Activated T-cell treated with anti-CD3 and anti-CD28 coated beads for 48 hours (primary cell): ENCODE measurements around the gene CHAT.

Experiments
- DNase-seq: peaks from one replicate; pipeline ENCODE4 v3.0.0-alpha.2; 2020; ENCODE audit warnings: low read depth

CHAT gene

DNA sequence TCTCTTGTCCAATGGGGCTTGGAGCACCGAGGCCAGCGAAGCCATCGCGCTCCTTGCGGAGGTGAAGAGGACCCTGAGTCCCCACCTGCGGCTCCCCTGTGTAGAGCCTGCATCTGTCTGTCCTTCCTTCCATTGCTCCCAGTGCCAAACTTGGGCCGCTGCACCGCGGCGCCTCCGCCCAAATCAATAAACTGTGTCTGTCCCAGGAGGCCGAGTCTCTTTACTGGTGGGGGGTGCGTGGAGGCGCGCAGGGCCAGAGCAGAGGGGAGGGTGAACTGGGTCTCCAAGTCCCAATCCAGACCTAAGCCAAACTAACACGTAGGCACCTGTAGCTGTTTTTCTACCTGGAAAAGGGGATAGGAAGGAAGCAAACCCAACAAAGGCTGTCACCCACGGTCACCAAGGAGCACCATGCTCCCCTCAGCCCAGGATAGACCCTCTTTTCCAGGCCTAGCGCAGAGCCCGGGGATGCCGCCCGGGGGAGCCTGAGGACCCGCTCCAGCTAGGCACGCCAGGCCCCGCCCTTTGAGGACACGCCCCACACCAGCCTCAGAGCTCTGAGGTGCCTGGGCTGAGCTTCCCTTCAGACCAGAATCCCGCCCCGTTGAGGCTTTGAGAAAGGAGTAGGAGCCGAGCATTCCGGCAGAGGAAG is 1.2 kb upstream of the CHAT start:
- no peak for DNase-seq

DNA sequence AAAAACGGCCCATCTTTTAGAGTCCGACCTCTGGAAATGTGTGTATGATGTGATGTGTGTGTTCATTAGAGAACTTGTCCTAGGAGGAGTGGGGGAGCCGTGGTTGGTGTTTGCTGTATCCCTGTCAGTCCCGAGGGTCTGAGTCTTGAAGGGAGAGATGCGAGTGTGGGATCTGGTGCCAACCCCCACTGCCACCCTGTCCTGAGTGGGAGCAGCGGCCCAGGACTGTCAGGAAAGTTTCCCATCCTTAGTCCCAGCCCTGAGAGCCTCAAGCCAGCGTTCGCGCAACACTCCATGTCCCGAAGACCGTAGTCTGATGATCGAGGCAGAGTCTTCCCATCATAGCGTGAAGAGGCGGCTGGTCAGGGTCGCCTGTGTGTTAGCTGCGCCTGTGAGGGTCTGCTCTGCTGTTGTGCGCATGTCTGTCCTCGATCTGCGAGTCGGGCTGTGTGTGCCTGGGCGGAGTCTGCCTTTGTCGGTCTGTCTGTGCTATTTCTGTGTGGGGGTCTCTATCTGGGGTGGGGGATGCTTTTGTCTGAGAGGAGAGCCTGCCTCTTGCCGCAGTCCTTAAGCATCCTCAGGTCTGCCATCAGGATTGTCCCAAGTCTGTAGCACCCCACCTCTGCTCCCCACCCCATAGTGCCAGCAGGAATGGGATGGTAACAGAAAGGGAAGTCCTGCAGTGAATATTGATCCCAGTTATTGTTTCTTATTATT is 514 bp upstream of the CHAT start:
- no peak for DNase-seq

DNA sequence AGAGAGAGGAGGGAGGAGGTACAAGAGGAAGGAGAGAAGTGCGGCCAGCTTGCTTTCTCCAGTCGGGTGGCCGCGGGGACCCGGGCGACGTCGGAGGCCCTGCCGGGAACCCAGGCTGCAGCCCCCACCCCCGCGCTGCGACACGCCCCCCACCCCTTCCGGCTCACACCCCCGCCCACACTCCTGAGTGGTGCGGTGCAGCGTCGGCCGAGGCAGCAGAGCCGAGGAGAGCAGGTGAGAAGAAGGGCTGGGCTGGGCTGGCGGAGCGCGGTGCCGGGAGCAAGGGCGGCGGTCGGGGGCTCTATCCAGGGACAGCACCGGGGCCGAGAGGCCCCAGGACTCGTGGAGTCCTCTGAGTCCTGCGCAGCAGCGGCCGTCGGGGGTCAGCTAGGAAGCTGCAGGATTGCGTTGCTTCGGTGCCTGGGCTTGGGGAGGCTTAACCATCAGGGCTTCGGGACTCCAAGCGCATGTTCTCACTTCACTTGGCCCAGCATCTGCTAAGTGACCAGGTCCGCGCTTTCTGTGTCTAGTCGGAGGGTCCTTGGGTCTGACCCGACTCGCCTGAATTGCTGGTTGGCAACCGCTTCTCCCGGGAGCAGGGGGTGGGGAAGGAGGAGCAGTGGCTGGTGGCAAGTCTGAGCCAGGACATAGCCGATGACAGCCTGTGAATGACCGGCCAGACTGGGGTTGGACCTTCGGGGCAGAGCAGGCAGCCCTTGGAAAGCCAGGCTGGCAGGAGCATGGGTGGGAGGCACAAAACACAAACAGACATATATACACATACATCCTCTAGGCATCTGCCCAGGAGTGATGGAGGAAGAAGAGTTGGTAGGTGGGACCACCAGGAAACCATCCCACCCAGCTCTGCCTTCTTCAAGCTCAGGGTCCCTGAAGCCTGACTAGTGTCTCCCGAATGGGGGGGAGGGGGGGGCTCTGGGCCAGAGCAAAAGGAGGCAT is 683 bp downstream of the CHAT start:
- no peak for DNase-seq

DNA sequence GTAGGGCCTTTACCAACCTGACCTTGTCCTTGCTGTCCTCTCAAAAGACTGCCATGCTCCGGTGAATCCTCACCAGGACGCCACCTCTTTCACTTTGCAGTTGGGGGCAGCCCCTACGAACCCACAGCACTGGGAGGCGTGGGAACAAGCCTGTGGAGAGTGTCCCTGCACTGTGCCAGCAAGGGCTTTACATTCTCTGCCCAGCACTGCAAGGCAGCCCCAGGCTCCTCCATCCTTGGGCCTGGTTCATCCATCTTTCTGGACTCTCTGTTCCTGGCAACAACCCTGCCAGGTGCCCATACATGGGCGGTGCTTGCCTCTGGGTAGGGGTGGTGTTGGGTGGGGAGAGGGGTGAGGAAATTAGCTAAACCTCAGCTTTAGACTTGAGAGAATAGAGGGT is 1.4 kb downstream of the CHAT start:
- no peak for DNase-seq

DNA sequence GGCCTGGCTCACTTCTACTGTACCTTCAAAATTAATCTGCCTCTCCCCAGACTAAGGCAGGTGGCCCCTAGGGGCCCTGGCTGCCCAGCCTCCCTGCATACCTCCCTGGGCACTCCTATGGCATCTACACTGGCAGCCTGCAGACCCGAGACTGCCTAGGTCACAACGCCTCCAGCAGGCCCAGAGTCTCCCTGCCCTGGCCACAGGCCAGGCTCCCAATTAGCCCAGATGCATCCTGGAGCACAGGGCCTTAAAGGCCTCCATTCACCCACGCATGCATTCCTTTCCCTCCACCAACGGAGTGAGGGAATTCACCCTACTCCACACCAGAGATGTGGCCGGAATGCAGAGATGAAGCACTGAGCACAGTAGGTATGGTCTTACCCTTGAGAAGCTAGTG is 1.9 kb downstream of the CHAT start:
- no peak for DNase-seq

DNA sequence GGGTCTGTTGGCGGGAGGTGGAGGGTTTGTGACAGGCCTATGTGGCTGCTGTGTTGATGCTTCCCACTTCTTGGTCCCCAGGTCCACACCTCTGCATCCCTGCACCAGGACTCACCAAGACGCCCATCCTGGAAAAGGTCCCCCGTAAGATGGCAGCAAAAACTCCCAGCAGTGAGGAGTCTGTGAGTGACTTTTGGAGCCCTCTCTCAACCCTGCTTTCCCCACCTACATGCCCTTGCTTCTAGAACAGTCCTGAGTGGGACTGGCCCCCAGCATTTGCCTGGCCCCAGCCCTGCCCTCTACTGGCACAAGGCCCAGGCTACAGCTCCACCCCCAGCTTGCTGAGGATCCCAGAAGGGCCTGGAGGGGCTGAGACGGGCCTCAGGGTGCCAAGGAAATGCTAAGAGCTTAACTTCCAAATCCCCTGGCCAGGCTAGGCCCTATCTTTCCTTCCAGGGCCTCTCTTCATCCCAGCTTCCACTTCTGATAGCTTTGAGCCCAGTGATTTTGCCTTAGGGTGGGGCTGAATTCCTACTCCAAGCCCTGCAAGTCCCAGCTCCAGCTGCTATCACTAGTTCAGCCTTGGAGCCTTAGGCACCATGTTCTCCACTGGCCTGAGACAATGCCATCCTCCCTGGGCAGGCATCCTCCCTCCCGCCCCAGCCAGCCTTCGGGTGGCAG is 2.7 kb downstream of the CHAT start:
- DNase-seq: no peak

GRCh38 chr10:49617121-49618020 is 3.5 kb downstream of the CHAT start:
- no peak for DNase-seq

DNA sequence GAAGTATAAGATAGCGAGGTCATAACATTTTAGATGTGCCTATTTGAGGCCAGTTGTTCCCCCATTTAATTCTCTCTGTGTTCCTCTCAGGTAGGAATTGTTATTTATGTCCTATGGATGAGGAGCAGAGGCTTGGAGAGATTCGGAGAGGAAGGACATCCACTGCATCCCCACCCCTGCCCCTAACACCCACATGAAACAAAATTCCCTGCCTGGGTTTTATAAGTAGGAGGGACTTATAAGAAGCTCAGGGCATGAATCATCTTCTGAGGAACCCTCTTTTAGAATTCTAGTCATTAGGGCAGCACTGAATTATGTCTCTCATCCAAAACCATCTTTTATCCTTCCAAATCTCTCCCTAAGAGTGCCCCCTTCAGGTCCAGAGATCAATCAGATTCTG is 5.0 kb downstream of the CHAT start:
- no peak for DNase-seq

- DNase-seq: no peak
Observed at GRCh38 chr10:49619613-49620012, 5.8 kb downstream of the CHAT start.

GRCh38 chr10:49620286-49620810 is 6.5 kb downstream of the CHAT start:
- no peak for DNase-seq

DNA sequence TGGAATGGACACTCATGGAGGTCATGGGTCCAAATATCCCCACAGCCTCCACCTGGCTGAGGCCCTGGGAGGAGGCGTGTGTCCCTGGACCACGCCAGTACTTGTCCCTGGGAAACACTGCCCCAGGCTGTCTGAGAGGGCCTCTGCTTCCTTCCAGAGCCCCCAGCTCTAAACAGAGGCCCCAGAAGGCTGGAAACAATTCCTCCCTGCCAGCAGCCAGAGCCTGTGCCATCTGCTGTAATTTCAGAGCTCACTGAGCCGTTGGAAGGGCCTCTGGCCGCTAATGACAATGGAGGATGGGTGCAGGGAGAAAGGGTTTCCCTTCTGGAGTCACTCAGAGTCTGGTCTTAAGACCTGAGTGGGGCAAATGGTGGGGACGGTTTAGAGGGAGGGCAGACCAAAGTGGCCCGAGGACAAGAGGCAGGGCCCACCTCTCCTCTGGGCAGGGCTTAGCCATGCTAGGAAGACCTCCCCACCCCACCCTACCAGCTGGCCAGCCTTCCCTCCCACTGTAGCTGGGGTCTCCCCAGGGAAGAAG is 7.1 kb downstream of the CHAT start:
- DNase-seq: no peak

- DNase-seq: no peak
Observed at GRCh38 chr10:49621561-49621960, 7.7 kb downstream of the CHAT start.

GRCh38 chr10:49622426-49623425 is 8.9 kb downstream of the CHAT start:
- DNase-seq: no peak

DNA sequence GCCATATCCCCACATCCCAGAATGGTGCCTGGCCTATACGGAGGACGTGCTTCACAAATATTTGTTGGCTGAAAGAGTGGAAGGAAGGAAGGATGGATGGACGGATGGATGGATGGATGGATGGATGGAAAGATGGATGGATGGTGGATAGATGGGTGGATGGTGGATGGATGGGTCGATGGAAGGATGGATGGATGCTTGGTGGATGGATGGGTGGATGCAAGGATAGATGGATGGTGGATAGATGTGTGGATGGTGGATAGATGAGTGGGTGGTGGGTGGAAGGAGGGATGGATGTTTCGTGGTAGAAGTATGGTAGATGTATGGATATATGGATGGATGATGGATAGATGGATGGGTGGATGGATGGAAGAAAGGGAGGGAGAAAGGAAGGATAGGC is 10.8 kb downstream of the CHAT start:
- no peak for DNase-seq

- DNase-seq: no peak
Observed at GRCh38 chr10:49625411-49625810, 11.6 kb downstream of the CHAT start.

DNA sequence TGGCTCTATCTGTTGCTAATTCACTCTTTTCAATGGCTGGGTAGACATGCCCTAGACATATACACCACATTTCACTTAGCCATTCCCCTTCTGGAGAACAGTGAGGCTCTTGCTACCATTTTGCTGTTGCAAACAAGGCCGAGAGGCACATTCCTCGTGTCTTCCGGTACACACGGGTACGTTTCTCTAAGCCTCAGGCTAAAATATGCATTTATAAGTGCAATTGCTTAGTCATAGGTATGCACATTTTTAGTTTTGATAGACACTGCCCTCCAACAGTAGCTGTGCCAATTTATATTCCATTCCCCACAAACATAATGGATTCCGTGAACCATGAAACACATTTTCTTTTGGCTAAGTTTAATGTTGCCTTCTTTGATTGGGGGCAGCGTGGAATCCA is 13.2 kb downstream of the CHAT start:
- DNase-seq: no peak

DNA sequence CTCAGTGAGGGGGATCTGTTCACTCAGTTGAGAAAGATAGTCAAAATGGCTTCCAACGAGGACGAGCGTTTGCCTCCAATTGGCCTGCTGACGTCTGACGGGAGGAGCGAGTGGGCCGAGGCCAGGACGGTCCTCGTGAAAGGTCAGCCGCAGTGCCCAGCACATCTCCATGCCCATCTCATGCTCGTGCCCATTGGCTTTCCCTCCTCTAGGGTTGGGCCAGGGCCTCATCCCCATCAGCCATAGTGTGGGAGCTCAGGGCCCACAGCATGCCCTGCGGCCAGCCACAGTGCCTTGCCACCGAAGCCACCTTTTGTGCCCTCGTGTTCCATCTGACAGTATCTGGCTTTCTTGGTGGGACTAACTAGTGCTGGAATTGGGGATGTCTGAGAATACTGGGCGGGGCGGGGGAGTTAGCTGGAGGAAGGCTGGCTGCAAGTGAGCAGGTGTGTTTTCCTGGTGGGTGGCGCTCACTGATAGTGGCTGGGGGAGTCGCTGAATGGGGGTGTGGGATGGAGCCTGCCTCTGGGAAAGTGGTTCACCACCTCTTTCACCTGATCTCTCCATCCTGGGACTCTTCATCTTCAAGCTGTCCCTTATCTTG is 13.9 kb downstream of the CHAT start:
- DNase-seq: no peak

GRCh38 chr10:49628599-49628998 is 14.8 kb downstream of the CHAT start:
- DNase-seq: no peak

GRCh38 chr10:49629431-49629881 is 15.6 kb downstream of the CHAT start:
- DNase-seq: no peak
